Panc1 (cell line): ENCODE measurements around the gene KLHL3.

Experiments used
- POLR2AphosphoS5 ChIP-seq: IDR thresholded peaks from 2 replicates; pipeline ENCODE4 v1.6.1; 2012; ENCODE audit warnings: mild to moderate bottlenecking, low read depth, low read length, moderate library complexity
- TF ChIP-seq, protein P1 (sequence below): fragments of 450-650 bp; IDR thresholded peaks from 2 replicates; pipeline ENCODE4 v1.5.1; 2017; ENCODE audit warnings: mild to moderate bottlenecking
- TF ChIP-seq, protein P2 (sequence below), 2 experiments: IDR thresholded peaks; 2 replicates each; pipeline ENCODE4 v1.6.1; 2011 to 2012; ENCODE audit warnings: low read depth in 2 of 2, control low read depth in 1 of 2, low read length in 1 of 2, mild to moderate bottlenecking in 1 of 2, moderate library complexity in 1 of 2; ENCODE audit not compliant: insufficient read depth in 1 of 2

DNA sequence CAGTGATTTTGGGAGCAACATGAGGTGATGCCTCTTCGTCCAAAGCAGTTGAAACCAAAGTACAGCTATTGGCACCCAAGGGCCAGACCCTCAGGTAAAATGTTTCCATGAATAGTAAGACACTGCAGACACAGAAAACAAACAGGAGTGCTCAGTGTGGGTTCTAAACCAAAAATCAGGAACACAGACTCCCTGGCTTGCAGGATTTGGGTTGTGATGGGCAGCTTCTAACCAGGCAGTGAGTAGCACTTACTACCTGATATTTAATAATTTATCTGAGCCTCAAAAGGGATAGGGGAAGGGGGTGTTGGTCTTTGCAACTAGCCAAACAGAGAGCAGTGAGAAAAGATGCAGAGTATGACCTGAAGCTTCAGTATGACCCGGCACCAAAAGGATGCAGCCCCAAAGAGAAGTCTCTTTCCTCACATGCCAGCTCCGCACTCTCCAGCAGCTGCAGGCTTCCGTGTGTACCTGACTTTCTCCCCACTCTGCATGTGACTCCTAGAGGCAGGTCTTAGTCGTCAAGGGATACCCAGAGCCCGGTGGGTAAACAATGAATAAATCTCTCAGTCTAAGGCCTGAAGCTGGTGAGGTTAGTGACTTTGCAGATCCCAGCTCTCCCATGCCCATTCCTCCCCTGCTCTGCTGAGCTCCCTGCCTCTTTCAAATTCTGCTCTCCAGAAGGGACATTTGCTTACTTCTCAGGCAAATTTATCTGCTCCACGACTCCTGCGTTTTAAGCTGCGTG is 131.4 kb downstream of the KLHL3 start:
- TF ChIP-seq, protein P1, sequence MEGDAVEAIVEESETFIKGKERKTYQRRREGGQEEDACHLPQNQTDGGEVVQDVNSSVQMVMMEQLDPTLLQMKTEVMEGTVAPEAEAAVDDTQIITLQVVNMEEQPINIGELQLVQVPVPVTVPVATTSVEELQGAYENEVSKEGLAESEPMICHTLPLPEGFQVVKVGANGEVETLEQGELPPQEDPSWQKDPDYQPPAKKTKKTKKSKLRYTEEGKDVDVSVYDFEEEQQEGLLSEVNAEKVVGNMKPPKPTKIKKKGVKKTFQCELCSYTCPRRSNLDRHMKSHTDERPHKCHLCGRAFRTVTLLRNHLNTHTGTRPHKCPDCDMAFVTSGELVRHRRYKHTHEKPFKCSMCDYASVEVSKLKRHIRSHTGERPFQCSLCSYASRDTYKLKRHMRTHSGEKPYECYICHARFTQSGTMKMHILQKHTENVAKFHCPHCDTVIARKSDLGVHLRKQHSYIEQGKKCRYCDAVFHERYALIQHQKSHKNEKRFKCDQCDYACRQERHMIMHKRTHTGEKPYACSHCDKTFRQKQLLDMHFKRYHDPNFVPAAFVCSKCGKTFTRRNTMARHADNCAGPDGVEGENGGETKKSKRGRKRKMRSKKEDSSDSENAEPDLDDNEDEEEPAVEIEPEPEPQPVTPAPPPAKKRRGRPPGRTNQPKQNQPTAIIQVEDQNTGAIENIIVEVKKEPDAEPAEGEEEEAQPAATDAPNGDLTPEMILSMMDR: no peak
- no peak for TF ChIP-seq POLR2AphosphoS5
- TF ChIP-seq, protein P2, sequence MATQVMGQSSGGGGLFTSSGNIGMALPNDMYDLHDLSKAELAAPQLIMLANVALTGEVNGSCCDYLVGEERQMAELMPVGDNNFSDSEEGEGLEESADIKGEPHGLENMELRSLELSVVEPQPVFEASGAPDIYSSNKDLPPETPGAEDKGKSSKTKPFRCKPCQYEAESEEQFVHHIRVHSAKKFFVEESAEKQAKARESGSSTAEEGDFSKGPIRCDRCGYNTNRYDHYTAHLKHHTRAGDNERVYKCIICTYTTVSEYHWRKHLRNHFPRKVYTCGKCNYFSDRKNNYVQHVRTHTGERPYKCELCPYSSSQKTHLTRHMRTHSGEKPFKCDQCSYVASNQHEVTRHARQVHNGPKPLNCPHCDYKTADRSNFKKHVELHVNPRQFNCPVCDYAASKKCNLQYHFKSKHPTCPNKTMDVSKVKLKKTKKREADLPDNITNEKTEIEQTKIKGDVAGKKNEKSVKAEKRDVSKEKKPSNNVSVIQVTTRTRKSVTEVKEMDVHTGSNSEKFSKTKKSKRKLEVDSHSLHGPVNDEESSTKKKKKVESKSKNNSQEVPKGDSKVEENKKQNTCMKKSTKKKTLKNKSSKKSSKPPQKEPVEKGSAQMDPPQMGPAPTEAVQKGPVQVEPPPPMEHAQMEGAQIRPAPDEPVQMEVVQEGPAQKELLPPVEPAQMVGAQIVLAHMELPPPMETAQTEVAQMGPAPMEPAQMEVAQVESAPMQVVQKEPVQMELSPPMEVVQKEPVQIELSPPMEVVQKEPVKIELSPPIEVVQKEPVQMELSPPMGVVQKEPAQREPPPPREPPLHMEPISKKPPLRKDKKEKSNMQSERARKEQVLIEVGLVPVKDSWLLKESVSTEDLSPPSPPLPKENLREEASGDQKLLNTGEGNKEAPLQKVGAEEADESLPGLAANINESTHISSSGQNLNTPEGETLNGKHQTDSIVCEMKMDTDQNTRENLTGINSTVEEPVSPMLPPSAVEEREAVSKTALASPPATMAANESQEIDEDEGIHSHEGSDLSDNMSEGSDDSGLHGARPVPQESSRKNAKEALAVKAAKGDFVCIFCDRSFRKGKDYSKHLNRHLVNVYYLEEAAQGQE (IDR thresholded peaks at IDR 0.05; ENCODE audit: insufficient read depth in 1 of 2, low read depth in 2 of 2, low read length in 1 of 2): no peak
